NCI-H2171 treated with DMSO at 0.1 percent for 48 hours (cell line): ENCODE data around the gene VEGFC.

Experiments used
- DNase-seq: peaks from one replicate; lab custom pipeline; 2025; lab: John Stamatoyannopoulos, UW

Gene VEGFC

GRCh38 chr4:176798540-176798939 is 5.8 kb upstream of the VEGFC start:
- DNase-seq = no peak

- no peak for DNase-seq
Measured at GRCh38 chr4:176795441-176795840, 2.7 kb upstream of the VEGFC start.

GRCh38 chr4:176794651-176795050 is 1.9 kb upstream of the VEGFC start:
- DNase-seq = no peak

- DNase-seq = no peak
Measured at GRCh38 chr4:176794151-176794550, 1.4 kb upstream of the VEGFC start.

GRCh38 chr4:176793060-176793605 is 411 bp upstream of the VEGFC start:
- no peak for DNase-seq

- no peak for DNase-seq
Measured at GRCh38 chr4:176791591-176792325, 964 bp downstream of the VEGFC start.

GRCh38 chr4:176790398-176790797 is 2.3 kb downstream of the VEGFC start:
- no peak for DNase-seq

- peak; percentile 6 for DNase-seq
Measured at GRCh38 chr4:176789955-176790354, 2.8 kb downstream of the VEGFC start.

- no peak for DNase-seq
Measured at GRCh38 chr4:176788971-176789370, 3.8 kb downstream of the VEGFC start.

GRCh38 chr4:176788248-176788647 is 4.5 kb downstream of the VEGFC start:
- no peak for DNase-seq

- no peak for DNase-seq
Measured at GRCh38 chr4:176784816-176785215, 7.9 kb downstream of the VEGFC start.

- no peak for DNase-seq
Measured at GRCh38 chr4:176782794-176783193, 9.9 kb downstream of the VEGFC start.

- no peak for DNase-seq
Measured at GRCh38 chr4:176782191-176782590, 10.5 kb downstream of the VEGFC start.

GRCh38 chr4:176781739-176782100 is 11.0 kb downstream of the VEGFC start:
- DNase-seq = no peak

GRCh38 chr4:176780995-176781738 is 11.6 kb downstream of the VEGFC start:
- DNase-seq = no peak

- no peak for DNase-seq
Measured at GRCh38 chr4:176779421-176779820, 13.3 kb downstream of the VEGFC start.

GRCh38 chr4:176778491-176778890 is 14.2 kb downstream of the VEGFC start:
- no peak for DNase-seq

- DNase-seq = no peak
Measured at GRCh38 chr4:176778063-176778462, 14.7 kb downstream of the VEGFC start.

- DNase-seq = no peak
Measured at GRCh38 chr4:176775338-176775737, 17.4 kb downstream of the VEGFC start.

GRCh38 chr4:176774852-176775251 is 17.9 kb downstream of the VEGFC start:
- no peak for DNase-seq

- DNase-seq = no peak
Measured at GRCh38 chr4:176769514-176769913, 23.2 kb downstream of the VEGFC start.

GRCh38 chr4:176767183-176767582 is 25.5 kb downstream of the VEGFC start:
- DNase-seq = no peak

GRCh38 chr4:176762661-176763308 is 29.9 kb downstream of the VEGFC start:
- no peak for DNase-seq
